Natural killer cell (primary cell): ENCODE measurements around the gene TAS2R19. TPM values are rescaled to one million over a fixed set of nuclear protein-coding genes. Genes with fewer than 3 reads are reported as not detected.
A peak's percentile ranks its signal among the peaks of the same experiment; 100 is the strongest.
"Not testable (repeated sequence)": the region's sequence is repeated elsewhere in the genome, so short reads cannot be mapped to it uniquely, and the experiment has no call there.

Experiments used
- ATAC-seq, 3 donors: fragments of 150-1000 bp in 2 of 3; fragments of 200-7000 bp in 1 of 3; cut with Tn5 transposase; 1 replicate in 1 of 3; 2 replicates in 2 of 3; pipeline ENCODE4 v1.10.0; 2021; ENCODE audit warnings: mild to moderate bottlenecking in 2 of 3, moderate library complexity in 2 of 3
- DNase-seq, 2 donors: peaks; one replicate each; pipeline versions ENCODE4 v3.0.0 to v3.0.0-alpha.2; 2013 to 2021; ENCODE audit warnings: mixed read lengths in 1 of 2
- H3K27ac ChIP-seq: one replicate; pipeline ENCODE4 v1.5.1; 2013; ENCODE audit warnings: mild to moderate bottlenecking, low read length
- H3K27me3 ChIP-seq: one replicate; pipeline ENCODE4 v1.6.1; 2013; ENCODE audit warnings: low read length; ENCODE audit not compliant: control insufficient read depth, insufficient read depth
- H3K36me3 ChIP-seq: one replicate; pipeline ENCODE4 v1.6.1; 2013; ENCODE audit warnings: low read length; ENCODE audit not compliant: control insufficient read depth, insufficient read depth
- H3K4me1 ChIP-seq: one replicate; pipeline ENCODE4 v1.6.1; 2013; ENCODE audit warnings: low read length; ENCODE audit not compliant: control insufficient read depth, insufficient read depth
- H3K4me3 ChIP-seq: one replicate; pipeline ENCODE4 v1.5.1; 2013; ENCODE audit warnings: low read length
- H3K9me3 ChIP-seq: one replicate; pipeline ENCODE4 v1.6.1; 2013; ENCODE audit warnings: low read length; ENCODE audit not compliant: control insufficient read depth, insufficient read depth
- H3K27ac Mint-ChIP-seq, 2 donors: one replicate each; pipeline ENCODE4 v1.8.0; 2022; ENCODE audit warnings: mild to moderate bottlenecking in 2 of 2, mixed read lengths in 2 of 2, moderate library complexity in 1 of 2
- H3K27me3 Mint-ChIP-seq, 2 donors: one replicate each; pipeline ENCODE4 v1.8.0; 2022; ENCODE audit warnings: low read depth in 2 of 2, mixed read lengths in 2 of 2
- H3K36me3 Mint-ChIP-seq: one replicate; pipeline ENCODE4 v1.8.0; 2022; ENCODE audit warnings: mixed read lengths
- H3K4me1 Mint-ChIP-seq, 2 donors: one replicate each; pipeline ENCODE4 v1.8.0; 2022; ENCODE audit warnings: mixed read lengths in 2 of 2
- H3K4me3 Mint-ChIP-seq: one replicate; pipeline ENCODE4 v1.8.0; 2022; ENCODE audit warnings: mild to moderate bottlenecking, moderate library complexity, mixed read lengths
- H3K9me3 Mint-ChIP-seq, 2 donors: one replicate each; pipeline ENCODE4 v1.8.0; 2022; ENCODE audit warnings: mixed read lengths in 2 of 2
- WGBS: methylation state at CpG from one replicate; pipeline ENCODE4 v1.1.7; 2013; ENCODE audit warnings: missing lambda C conversion rate; ENCODE audit not compliant: insufficient coverage; 5-methylcytosine and 5-hydroxymethylcytosine counted together
- intact Hi-C: fragments of 100-400 bp; cut with micrococcal nuclease; formaldehyde crosslinking; loops from one replicate; pipeline ENCODE4 v1.14.2; 2022
- total RNA-seq, 4 donors: library from RNA; stranded (reverse); fragments of 120-200 nt in 1 of 4; gene quantifications; one replicate each; pipeline versions ENCODE4 v1.2.3 to v1.2.4, GENCODE V29; 2013 to 2022
- TF ChIP-seq, protein P1 (sequence below): fragments of 200-600 bp; IDR thresholded peaks from one replicate; pipeline ENCODE4 v1.8.0; 2022; ENCODE audit warnings: antibody characterized with exemption

TAS2R19 gene
- total RNA-seq, 3 donors from 2014 or later (not counting 1 experiment from before 2014, with no cell fraction given), result 2.9 to 4.1 (median 3.8) TPM

DNA sequence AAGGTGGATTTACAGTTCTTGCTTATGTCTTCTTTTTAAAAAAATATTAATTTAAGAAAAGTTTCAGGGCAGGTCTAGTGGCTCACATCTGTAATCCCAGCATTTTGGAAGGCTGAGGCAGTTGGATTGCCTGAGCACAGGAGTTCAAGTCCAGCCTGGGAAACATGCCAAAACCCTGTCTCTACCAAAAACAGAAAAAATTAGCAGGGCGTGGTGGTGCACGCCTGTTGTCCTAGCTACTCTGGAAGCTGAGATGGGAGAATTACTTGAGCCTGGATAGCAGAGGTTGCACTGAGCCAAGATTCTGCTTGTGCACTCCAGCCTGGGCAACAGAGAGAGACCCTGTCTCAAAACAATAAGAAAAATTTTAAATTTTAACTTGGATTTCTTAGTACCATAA lies 45.1 kb upstream of the TAS2R19 start:
- TF ChIP-seq, protein P1, sequence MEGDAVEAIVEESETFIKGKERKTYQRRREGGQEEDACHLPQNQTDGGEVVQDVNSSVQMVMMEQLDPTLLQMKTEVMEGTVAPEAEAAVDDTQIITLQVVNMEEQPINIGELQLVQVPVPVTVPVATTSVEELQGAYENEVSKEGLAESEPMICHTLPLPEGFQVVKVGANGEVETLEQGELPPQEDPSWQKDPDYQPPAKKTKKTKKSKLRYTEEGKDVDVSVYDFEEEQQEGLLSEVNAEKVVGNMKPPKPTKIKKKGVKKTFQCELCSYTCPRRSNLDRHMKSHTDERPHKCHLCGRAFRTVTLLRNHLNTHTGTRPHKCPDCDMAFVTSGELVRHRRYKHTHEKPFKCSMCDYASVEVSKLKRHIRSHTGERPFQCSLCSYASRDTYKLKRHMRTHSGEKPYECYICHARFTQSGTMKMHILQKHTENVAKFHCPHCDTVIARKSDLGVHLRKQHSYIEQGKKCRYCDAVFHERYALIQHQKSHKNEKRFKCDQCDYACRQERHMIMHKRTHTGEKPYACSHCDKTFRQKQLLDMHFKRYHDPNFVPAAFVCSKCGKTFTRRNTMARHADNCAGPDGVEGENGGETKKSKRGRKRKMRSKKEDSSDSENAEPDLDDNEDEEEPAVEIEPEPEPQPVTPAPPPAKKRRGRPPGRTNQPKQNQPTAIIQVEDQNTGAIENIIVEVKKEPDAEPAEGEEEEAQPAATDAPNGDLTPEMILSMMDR, result no peak
- Histone ChIP-seq H3K4me1 (no peaks in the 10 kb centered on the region), H3K27me3 (no peaks in the 10 kb centered on the region), H3K27ac (no peak overlapping the region), H3K4me3 (no peak overlapping the region), H3K9me3 (no peaks in the 10 kb centered on the region), H3K36me3 (no peaks in the 10 kb centered on the region)
- Mint-ChIP-seq H3K4me1 (peaks cover 15 to 27% of the 10 kb centered on the region in 2 donors), H3K27ac (no peak overlapping the region), H3K36me3 (no peaks in the 10 kb centered on the region), H3K4me3 (no peak overlapping the region), H3K9me3 (no peaks in the 10 kb centered on the region), H3K27me3 (no peaks in the 10 kb centered on the region)
- no peak for ATAC-seq
- intact Hi-C loops, result no loop called here
- DNase-seq, result no peak
- WGBS, result 50% methylated on average over 2 of the region's 2 CpGs

DNA sequence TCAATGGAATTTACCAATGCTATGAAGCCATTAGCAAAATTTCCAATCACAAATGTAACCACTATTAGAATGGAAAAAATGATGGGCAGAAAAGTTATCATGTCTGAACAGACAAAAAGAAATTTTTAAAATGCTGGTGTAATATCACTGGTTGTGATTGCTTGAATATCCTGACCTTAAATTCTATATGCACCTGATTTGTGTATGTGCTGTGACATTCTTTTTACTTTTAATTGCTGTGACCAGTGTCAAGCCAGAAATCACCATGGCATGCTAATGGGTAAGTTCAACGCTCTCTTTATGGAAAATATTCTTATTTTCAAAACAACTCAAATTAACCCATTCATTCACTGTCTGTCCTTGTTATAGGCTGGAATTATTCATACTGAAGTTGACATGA lies 39.8 kb upstream of the TAS2R19 start, which contains the start of gene TAS2R46:
Gene TAS2R46 (minus strand): TSS at position 101 of the 400 bp plus-strand sequence. CDS start 0 bp downstream, at position 101.
- H3K4me1 Mint-ChIP-seq, result peaks cover 20 to 34% of the 10 kb centered on the region in 2 donors
- H3K27ac Mint-ChIP-seq, result peak within 1 kb of the TSS in 1 of 2 donors; percentile 5
- H3K4me3 ChIP-seq, H3K27me3 Mint-ChIP-seq, H3K36me3 Mint-ChIP-seq, ATAC-seq, H3K27ac ChIP-seq, DNase-seq, H3K9me3 ChIP-seq, H3K36me3 ChIP-seq, H3K27me3 ChIP-seq, intact Hi-C loops, H3K9me3 Mint-ChIP-seq, H3K4me1 ChIP-seq, H3K4me3 Mint-ChIP-seq: not testable (repeated sequence)
- WGBS, result no CpG with 5 or more reads among the region's 1 CpG

DNA sequence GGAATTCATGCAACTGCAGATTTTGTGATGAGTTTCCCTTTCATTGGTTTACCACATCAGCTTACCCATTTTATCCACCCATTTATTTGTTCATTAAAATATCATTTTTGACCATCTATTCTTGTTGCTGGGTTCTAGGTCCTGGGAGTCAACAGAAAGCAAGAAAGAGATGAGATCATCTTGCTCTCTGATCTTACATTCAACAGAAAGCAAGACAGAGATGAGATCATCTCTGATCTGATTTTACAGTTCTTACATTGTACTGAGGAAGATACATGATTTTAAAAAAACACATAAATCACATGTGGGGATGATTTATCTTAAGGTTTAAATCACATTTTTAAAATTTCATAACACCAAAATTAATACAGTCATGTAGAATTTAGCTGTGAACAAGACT lies 37.4 kb upstream of the TAS2R19 start:
- ATAC-seq (no peak), DNase-seq (no peak)
- H3K36me3 ChIP-seq, result no peaks in the 10 kb centered on the region
- Mint-ChIP-seq H3K4me1 (peaks cover 9 to 34% of the 10 kb centered on the region in 2 donors), H3K27ac (no peak overlapping the region), H3K36me3 (no peaks in the 10 kb centered on the region), H3K9me3 (no peaks in the 10 kb centered on the region), H3K27me3 (no peaks in the 10 kb centered on the region), H3K4me3 (no peak overlapping the region)
- TF ChIP-seq, protein P1, result no peak
- H3K9me3 ChIP-seq, result no peaks in the 10 kb centered on the region
- H3K4me3 ChIP-seq, result no peak overlapping the region
- H3K27ac ChIP-seq, result no peak overlapping the region
- no peaks in the 10 kb centered on the region for H3K4me1 ChIP-seq
- intact Hi-C loops, result no loop called here
- H3K27me3 ChIP-seq, result no peaks in the 10 kb centered on the region

DNA sequence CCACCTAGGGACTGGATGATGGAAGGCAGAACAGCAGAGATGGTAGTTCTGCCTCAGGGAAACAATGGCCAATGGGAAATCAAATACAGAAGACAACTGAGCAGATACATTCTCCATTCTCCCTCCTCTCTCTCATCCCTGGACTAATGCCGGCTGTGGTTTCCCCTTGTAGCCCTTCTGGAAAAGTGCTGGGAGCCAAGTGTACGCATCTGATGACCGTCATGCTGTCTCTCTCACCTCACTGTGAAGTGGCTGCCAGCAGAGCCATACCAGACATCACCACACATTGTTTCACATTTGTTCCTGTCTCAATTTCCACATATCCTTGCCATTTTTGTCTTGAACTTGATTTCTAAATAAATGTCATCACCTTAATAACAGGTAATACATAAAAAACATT lies 36.6 kb upstream of the TAS2R19 start:
- Mint-ChIP-seq H3K36me3 (no peaks in the 10 kb centered on the region), H3K4me1 (peaks cover 9 to 34% of the 10 kb centered on the region in 2 donors), H3K27ac (no peak overlapping the region), H3K27me3 (no peaks in the 10 kb centered on the region), H3K4me3 (no peak overlapping the region), H3K9me3 (no peaks in the 10 kb centered on the region)
- ATAC-seq (no peak), DNase-seq (no peak)
- TF ChIP-seq, protein P1, result no peak
- no peaks in the 10 kb centered on the region for H3K27me3 ChIP-seq
- intact Hi-C loops, result no loop called here
- no peaks in the 10 kb centered on the region for H3K9me3 ChIP-seq
- no peak overlapping the region for H3K27ac ChIP-seq
- 98% methylated on average over 3 of the region's 3 CpGs for WGBS
- no peak overlapping the region for H3K4me3 ChIP-seq
- H3K4me1 ChIP-seq, result no peaks in the 10 kb centered on the region
- no peaks in the 10 kb centered on the region for H3K36me3 ChIP-seq
